Gastrocnemius medialis (tissue), 4 donors: ENCODE measurements around the gene RIN3. TPM values are rescaled to one million over a fixed set of nuclear protein-coding genes. Genes with fewer than 3 reads are reported as not detected.

Source experiments
- ATAC-seq, 2 donors: fragments of 150-250 bp; one replicate each; pipeline ENCODE4 v1.9.1; 2016
- DNase-seq, 2 donors: peaks; one replicate each; pipeline ENCODE4 v3.0.0-alpha.2; 2019
- H3K27ac ChIP-seq, 4 donors: fragments of 200-600 bp; sonication (generic); 1 replicate in 1 of 4; 2 replicates in 3 of 4; pipeline ENCODE4 v1.5.1; 2016 to 2018; ENCODE audit warnings: mild to moderate bottlenecking in 2 of 4, moderate library complexity in 1 of 4
- H3K27me3 ChIP-seq, 3 donors: fragments of 200-600 bp; sonication (generic) in 2 of 3; 1 replicate in 1 of 3; 2 replicates in 2 of 3; pipeline versions ENCODE4 v1.5.1 to v1.6.0; 2016 to 2019; ENCODE audit warnings: mild to moderate bottlenecking in 1 of 3, moderate library complexity in 1 of 3
- H3K36me3 ChIP-seq, 2 donors: fragments of 200-600 bp; sonication (generic) in 1 of 2; one replicate each; pipeline ENCODE4 v1.5.1; 2017 to 2018
- H3K4me1 ChIP-seq, 2 donors: fragments of 200-600 bp; sonication (generic) in 1 of 2; one replicate each; pipeline ENCODE4 v1.5.1; 2016 to 2017; ENCODE audit warnings: mild to moderate bottlenecking in 2 of 2
- H3K4me3 ChIP-seq, 4 donors: fragments of 200-600 bp; sonication (generic) in 3 of 4; 1 replicate in 1 of 4; 2 replicates in 3 of 4; pipeline ENCODE4 v1.5.1; 2016 to 2019; ENCODE audit warnings: mild to moderate bottlenecking in 2 of 4
- H3K9me3 ChIP-seq, 3 donors: fragments of 200-600 bp; sonication (generic) in 2 of 3; 1 replicate in 1 of 3; 2 replicates in 2 of 3; pipeline ENCODE4 v1.5.1; 2016 to 2019
- POLR2A ChIP-seq, 2 donors: fragments of 450-650 bp; IDR thresholded peaks; one replicate each; pipeline ENCODE4 v1.6.1; 2017; ENCODE audit warnings: antibody characterized with exemption in 2 of 2, mild to moderate bottlenecking in 2 of 2, moderate library complexity in 2 of 2
- in situ Hi-C, 4 donors: fragments of 200-750 bp; cut with MboI; loops; one replicate each; pipeline versions ENCODE4 v1.15.0 to v1.8.0; 2017; ENCODE audit warnings: low sequenced_read_pairs in 4 of 4
- intact Hi-C: fragments of 100-400 bp; cut with DNase I; formaldehyde crosslinking; loops from one replicate; pipeline ENCODE4 v1.15.1; 2023; ENCODE audit warnings: low total_unique reads
- total RNA-seq, 4 donors: library from RNA; depleted of rRNA; stranded (reverse); fragments of >200 nt; gene quantifications; one replicate each; pipeline versions ENCODE4 v1.1.0 to v1.2.3, GENCODE V29; 2016
- TF ChIP-seq, protein P1 (sequence below), 5 experiments: fragments of 450-650 bp in 3 of 5; fragments of 200-600 bp in 2 of 5; sonication (generic) in 2 of 5; IDR thresholded peaks in 4 of 5; conservative IDR thresholded peaks in 1 of 5; 1 replicate in 4 of 5; 2 replicates in 1 of 5; pipeline ENCODE4 v1.5.1; 2016 to 2019; ENCODE audit warnings: antibody characterized with exemption in 5 of 5, mild to moderate bottlenecking in 3 of 5, moderate library complexity in 3 of 5

RIN3 gene
- total RNA-seq, 4 donors from 2014 or later: 2.1 to 3.7 (median 2.6) TPM

DNA sequence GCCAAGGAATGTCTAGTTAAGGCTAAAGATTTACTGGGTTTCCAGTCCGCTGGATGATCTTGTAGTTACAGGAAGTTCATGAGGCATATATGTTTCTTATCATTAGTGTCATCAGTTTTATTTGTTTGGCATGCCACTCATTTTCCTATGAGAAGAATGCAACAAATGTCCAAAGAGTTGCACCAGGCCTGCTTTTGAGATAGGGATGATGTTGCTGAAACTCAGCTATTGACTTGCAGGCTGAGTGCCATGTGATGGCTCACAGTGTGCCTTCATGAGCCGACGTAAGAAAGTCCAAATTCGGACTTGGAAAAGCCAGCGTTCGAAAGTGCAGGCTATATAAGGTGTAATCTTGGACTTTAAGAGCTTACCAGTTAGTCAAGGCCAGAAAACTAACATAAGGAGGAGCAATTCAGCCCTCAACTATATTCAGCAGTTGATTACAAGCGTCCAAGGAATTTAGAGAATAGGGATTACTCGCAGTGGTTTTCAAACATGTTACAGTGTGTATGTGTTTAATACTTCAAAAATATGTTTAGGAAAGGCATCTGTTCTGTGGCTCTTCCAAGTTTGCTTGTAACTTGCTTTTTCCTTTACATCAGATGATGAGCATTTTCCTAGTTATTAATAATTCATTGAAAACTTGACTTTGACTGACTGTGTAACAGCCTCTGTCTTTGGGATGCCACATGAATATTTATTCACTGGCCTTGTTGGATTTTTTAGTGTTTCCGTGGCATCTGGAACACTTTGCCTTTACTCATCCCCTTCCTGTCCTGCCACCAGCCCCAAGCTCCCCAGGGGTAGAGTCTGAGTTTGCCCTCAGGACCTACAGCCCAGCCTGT, 133.6 kb downstream of the RIN3 start:
- TF ChIP-seq, protein P1, sequence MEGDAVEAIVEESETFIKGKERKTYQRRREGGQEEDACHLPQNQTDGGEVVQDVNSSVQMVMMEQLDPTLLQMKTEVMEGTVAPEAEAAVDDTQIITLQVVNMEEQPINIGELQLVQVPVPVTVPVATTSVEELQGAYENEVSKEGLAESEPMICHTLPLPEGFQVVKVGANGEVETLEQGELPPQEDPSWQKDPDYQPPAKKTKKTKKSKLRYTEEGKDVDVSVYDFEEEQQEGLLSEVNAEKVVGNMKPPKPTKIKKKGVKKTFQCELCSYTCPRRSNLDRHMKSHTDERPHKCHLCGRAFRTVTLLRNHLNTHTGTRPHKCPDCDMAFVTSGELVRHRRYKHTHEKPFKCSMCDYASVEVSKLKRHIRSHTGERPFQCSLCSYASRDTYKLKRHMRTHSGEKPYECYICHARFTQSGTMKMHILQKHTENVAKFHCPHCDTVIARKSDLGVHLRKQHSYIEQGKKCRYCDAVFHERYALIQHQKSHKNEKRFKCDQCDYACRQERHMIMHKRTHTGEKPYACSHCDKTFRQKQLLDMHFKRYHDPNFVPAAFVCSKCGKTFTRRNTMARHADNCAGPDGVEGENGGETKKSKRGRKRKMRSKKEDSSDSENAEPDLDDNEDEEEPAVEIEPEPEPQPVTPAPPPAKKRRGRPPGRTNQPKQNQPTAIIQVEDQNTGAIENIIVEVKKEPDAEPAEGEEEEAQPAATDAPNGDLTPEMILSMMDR (IDR thresholded peaks at IDR 0.05 in 4 of 5, conservative IDR thresholded peaks at IDR 0.05 in 1 of 5): no peak
- TF ChIP-seq POLR2A (IDR thresholded peaks at IDR 0.05): no peak
- H3K36me3 ChIP-seq: no peaks in the 10 kb centered on the region
- intact Hi-C loops (no loop called here), in situ Hi-C loops (no loop called here)
- H3K4me3 ChIP-seq: no peak overlapping the region
- no peaks in the 10 kb centered on the region for H3K4me1 ChIP-seq
- no peaks in the 10 kb centered on the region for H3K9me3 ChIP-seq
- H3K27me3 ChIP-seq: no peaks in the 10 kb centered on the region
- ATAC-seq (no peak), DNase-seq (no peak)
- peak overlapping the region in 1 of 4 donors; percentile 28 for H3K27ac ChIP-seq

DNA sequence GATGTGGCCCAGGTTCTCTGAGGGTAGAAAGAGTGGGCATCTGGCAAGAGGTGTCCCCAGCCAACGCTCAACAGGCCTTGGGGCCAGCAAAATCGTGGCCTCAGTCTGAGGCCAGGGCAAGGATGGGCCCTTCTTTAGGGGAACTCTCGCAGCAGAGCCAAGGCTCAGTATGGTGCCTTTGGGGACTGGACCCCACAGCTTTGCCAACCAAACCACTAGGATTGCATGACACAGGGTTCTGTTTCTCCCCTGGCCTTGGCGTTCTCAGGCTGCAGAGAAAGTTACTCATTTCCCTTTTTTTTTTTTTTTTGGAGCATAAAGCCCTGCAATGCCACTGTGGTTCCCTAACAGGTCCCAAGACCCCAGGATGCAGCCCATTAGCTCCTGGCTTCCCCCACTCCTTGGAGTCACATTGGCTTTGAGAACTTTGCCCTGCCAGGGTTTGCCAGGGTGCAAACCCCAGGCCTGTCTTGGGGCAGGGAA, 134.3 kb downstream of the RIN3 start:
- Histone ChIP-seq H3K36me3 (no peaks in the 10 kb centered on the region), H3K27ac (peak overlapping the region in 1 of 4 donors; percentile 28), H3K4me1 (no peaks in the 10 kb centered on the region), H3K9me3 (no peaks in the 10 kb centered on the region), H3K27me3 (no peaks in the 10 kb centered on the region), H3K4me3 (no peak overlapping the region)
- no peak for TF ChIP-seq POLR2A (IDR thresholded peaks at IDR 0.05)
- TF ChIP-seq, protein P1 (IDR thresholded peaks at IDR 0.05 in 4 of 5, conservative IDR thresholded peaks at IDR 0.05 in 1 of 5): no peak
- in situ Hi-C loops (no loop called here), intact Hi-C loops (no loop called here)
- DNase-seq (no peak), ATAC-seq (no peak)

DNA sequence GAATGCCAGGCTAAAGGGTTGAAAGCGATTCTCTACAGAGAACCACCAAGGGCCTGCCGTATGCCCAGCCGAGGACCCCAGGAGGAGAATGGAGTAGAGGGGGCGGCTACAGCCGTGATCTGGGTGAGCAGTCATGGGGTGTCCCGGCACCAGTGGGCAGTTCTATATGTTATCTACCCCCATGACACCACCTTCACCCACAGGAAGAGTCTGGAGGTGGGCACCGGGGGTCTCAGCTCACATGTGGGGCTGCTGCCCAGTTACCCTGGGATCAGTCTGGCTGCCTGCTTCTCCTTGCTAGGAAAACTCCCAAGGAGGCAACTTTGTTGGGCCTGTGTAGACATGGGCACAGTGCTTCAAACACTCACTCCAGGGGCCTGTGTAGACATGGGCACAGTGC, 135.5 kb downstream of the RIN3 start:
- Histone ChIP-seq H3K4me1 (no peaks in the 10 kb centered on the region), H3K27ac (no peak overlapping the region)
- in situ Hi-C loops: no loop called here

DNA sequence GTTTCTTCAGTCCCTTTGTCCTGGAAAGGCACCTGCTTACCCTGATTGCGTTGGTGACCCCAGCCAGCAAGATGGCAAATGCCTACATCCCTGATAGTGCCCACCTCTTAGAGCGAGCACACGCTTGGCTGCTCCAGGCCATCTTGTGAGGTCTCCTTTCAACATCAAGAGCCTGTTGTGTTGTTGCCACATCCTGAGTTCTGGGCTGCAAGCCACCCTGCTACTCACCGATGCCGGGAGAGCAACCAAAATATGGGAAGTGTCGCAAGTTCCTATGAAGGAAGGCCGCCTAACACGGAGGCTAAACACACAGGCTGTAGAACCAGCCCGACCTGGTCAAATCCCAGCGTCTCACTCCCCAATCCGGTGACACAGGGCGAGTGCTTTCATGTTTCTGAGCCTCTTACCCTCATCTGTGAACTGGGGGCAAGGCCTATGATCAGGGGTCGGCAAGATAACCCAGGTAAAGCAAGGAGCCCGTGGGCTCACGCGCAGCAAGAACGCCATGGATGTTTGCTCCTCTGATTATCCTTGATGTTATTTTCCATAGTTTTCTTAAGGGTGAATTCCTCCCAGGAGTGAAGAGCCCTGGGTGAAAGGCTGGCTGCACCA, 136.5 kb downstream of the RIN3 start:
- ATAC-seq: peak; percentile 19 to 36
- Histone ChIP-seq H3K36me3 (no peaks in the 10 kb centered on the region), H3K27ac (peak overlapping the region in 1 of 4 donors; percentile 10), H3K4me3 (no peak overlapping the region), H3K9me3 (no peaks in the 10 kb centered on the region), H3K27me3 (no peaks in the 10 kb centered on the region), H3K4me1 (no peaks in the 10 kb centered on the region)
- TF ChIP-seq, protein P1 (IDR thresholded peaks at IDR 0.05 in 4 of 5, conservative IDR thresholded peaks at IDR 0.05 in 1 of 5): no peak
- TF ChIP-seq POLR2A (IDR thresholded peaks at IDR 0.05): no peak
- DNase-seq: peak; percentile 45 to 51
- intact Hi-C loops: no loop called here
- in situ Hi-C loops: no loop called here

More for the DNA sequence above, 135.5 kb downstream of the RIN3 start:
- Histone ChIP-seq H3K36me3 (no peaks in the 10 kb centered on the region), H3K27me3 (no peaks in the 10 kb centered on the region), H3K9me3 (no peaks in the 10 kb centered on the region), H3K4me3 (no peak overlapping the region)
- no peak for DNase-seq
- no peak for ATAC-seq
- intact Hi-C loops: no loop called here
- TF ChIP-seq POLR2A (IDR thresholded peaks at IDR 0.05): no peak
- TF ChIP-seq, protein P1 (IDR thresholded peaks at IDR 0.05 in 4 of 5, conservative IDR thresholded peaks at IDR 0.05 in 1 of 5): no peak
